SU-DHL-6 (cell line): ENCODE data around the gene NSMCE4A.

ENCODE experiments used
- CTCF ChIP-seq: fragments of 200-600 bp; sonication (generic); IDR thresholded peaks from one replicate; pipeline ENCODE4 v1.5.1; 2017; ENCODE audit warnings: antibody characterized with exemption, mild to moderate bottlenecking, low read length, moderate library complexity; ENCODE audit not compliant: insufficient read depth, poor library complexity, severe bottlenecking
- EZH2phosphoT487 ChIP-seq: fragments of 200-600 bp; sonication (generic), shearing (Covaris generic); conservative IDR thresholded peaks from 2 replicates; pipeline ENCODE4 v1.6.1; 2018; ENCODE audit warnings: mild to moderate bottlenecking, antibody characterized with exemption, low read length, moderate library complexity, mixed read lengths

GRCh38 chr10:122021379-122021778 lies 46.4 kb upstream of the NSMCE4A start:
- no peak for TF ChIP-seq CTCF
- TF ChIP-seq EZH2phosphoT487: no peak
